Duodenal mucosa (tissue), 2 donors: ENCODE data around the gene MED25.

Experiments
- H3K27ac ChIP-seq: one replicate; pipeline ENCODE4 v1.7.0; 2013; ENCODE audit warnings: low read depth, low read length
- H3K27me3 ChIP-seq, 2 donors: one replicate each; pipeline ENCODE4 v1.7.0; 2013; ENCODE audit warnings: low read length in 2 of 2, control low read depth in 1 of 2; ENCODE audit not compliant: insufficient read depth in 2 of 2, control insufficient read depth in 1 of 2
- H3K36me3 ChIP-seq, 2 donors: one replicate each; pipeline ENCODE4 v1.7.0; 2013; ENCODE audit warnings: low read length in 2 of 2, control low read depth in 1 of 2; ENCODE audit not compliant: insufficient read depth in 2 of 2, control insufficient read depth in 1 of 2
- H3K4me1 ChIP-seq, 2 donors: one replicate each; pipeline ENCODE4 v1.7.0; 2013; ENCODE audit warnings: low read length in 2 of 2, control low read depth in 1 of 2; ENCODE audit not compliant: insufficient read depth in 2 of 2, control insufficient read depth in 1 of 2
- H3K4me3 ChIP-seq, 2 donors: one replicate each; pipeline ENCODE4 v1.7.0; 2013; ENCODE audit warnings: low read length in 2 of 2, low read depth in 1 of 2
- H3K9ac ChIP-seq, 2 donors: one replicate each; pipeline ENCODE4 v1.7.0; 2013; ENCODE audit warnings: low read length in 2 of 2, low read depth in 1 of 2
- H3K9me3 ChIP-seq, 2 donors: one replicate each; pipeline ENCODE4 v1.7.0; 2013; ENCODE audit warnings: low read length in 2 of 2, control low read depth in 1 of 2; ENCODE audit not compliant: control insufficient read depth in 1 of 2

MED25 gene

GRCh38 chr19:49795615-49796014, 22.5 kb upstream of the MED25 start:
- H3K4me3 ChIP-seq, result no peak overlapping the region
- H3K9me3 ChIP-seq, result no peaks in the 10 kb centered on the region
- no peaks in the 10 kb centered on the region for H3K27me3 ChIP-seq
- H3K27ac ChIP-seq, result no peak overlapping the region
- no peak overlapping the region for H3K9ac ChIP-seq
- H3K36me3 ChIP-seq, result peaks cover 40 to 88% of the 10 kb centered on the region in 2 donors
- no peaks in the 10 kb centered on the region for H3K4me1 ChIP-seq

DNA sequence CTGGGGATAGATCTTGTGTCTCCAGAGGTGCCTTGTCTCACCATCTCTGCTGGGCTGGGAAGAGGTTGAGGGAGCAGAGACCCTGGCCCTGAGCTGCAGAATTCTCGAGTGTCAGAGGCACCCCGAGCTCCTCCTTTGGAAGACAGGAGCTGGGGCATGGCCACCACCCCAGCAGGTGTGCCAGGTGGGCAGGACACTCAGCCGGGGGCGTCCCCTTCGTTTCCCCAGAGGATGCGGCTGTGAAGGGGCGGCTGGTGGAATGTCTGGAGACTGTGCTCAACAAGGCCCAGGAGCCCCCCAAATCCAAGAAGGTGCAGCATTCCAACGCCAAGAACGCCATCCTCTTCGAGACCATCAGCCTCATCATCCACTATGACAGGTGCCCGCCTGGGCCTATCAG, 19.5 kb upstream of the MED25 start:
- Histone ChIP-seq H3K36me3 (peaks cover 41 to 83% of the 10 kb centered on the region in 2 donors), H3K4me3 (no peak overlapping the region), H3K9me3 (no peaks in the 10 kb centered on the region), H3K27ac (no peak overlapping the region), H3K9ac (no peak overlapping the region), H3K4me1 (no peaks in the 10 kb centered on the region), H3K27me3 (no peaks in the 10 kb centered on the region)

DNA sequence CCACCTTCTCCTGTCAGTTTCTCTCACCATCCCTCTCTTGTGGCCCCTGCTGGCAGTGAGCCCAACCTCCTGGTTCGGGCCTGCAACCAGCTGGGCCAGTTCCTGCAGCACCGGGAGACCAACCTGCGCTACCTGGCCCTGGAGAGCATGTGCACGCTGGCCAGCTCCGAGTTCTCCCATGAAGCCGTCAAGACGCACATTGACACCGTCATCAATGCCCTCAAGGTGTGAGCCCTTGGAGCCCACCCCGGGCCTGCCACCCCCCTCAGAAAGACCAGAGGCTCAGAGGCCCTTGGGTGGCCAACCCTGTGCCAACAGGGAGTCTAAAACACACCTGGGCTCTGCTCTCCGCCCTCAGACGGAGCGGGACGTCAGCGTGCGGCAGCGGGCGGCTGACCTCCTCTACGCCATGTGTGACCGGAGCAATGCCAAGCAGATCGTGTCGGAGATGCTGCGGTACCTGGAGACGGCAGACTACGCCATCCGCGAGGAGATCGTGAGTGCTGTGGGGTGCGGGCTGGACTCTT, 18.8 kb upstream of the MED25 start:
- Histone ChIP-seq H3K27ac (no peak overlapping the region), H3K4me3 (no peak overlapping the region), H3K36me3 (peaks cover 42 to 81% of the 10 kb centered on the region in 2 donors), H3K9ac (no peak overlapping the region), H3K4me1 (no peaks in the 10 kb centered on the region), H3K9me3 (no peaks in the 10 kb centered on the region), H3K27me3 (no peaks in the 10 kb centered on the region)

- Histone ChIP-seq H3K27ac (no peak overlapping the region), H3K36me3 (peaks cover 41 to 76% of the 10 kb centered on the region in 2 donors), H3K9ac (no peak overlapping the region)
Measured at GRCh38 chr19:49799798-49800376, 18.2 kb upstream of the MED25 start.

DNA sequence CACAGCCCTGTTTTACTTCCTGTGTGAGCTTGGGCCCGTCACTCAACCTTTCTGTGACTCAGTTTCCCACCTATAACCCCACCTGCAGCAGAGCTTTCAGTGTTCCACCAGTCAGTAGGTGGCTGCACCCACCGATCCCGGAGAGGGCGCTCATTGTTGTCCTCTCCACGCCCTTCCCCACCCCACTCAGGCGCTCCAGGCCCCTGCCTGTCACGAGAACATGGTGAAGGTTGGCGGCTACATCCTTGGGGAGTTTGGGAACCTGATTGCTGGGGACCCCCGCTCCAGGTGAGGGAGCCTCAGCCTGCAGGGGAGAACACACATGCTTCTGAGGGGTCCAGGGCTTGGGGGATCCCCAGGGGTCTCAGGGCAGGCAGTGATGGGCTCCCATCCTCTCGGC, 17.3 kb upstream of the MED25 start:
- no peak overlapping the region for H3K4me3 ChIP-seq
- H3K9me3 ChIP-seq, result no peaks in the 10 kb centered on the region
- no peak overlapping the region for H3K9ac ChIP-seq
- H3K27me3 ChIP-seq, result no peaks in the 10 kb centered on the region
- H3K36me3 ChIP-seq, result peaks cover 37 to 68% of the 10 kb centered on the region in 2 donors
- H3K4me1 ChIP-seq, result no peaks in the 10 kb centered on the region
- no peak overlapping the region for H3K27ac ChIP-seq

More at GRCh38 chr19:49799798-49800376, 18.2 kb upstream of the MED25 start:
- H3K9me3 ChIP-seq, result no peaks in the 10 kb centered on the region
- no peaks in the 10 kb centered on the region for H3K27me3 ChIP-seq
- no peaks in the 10 kb centered on the region for H3K4me1 ChIP-seq
- no peak overlapping the region for H3K4me3 ChIP-seq

DNA sequence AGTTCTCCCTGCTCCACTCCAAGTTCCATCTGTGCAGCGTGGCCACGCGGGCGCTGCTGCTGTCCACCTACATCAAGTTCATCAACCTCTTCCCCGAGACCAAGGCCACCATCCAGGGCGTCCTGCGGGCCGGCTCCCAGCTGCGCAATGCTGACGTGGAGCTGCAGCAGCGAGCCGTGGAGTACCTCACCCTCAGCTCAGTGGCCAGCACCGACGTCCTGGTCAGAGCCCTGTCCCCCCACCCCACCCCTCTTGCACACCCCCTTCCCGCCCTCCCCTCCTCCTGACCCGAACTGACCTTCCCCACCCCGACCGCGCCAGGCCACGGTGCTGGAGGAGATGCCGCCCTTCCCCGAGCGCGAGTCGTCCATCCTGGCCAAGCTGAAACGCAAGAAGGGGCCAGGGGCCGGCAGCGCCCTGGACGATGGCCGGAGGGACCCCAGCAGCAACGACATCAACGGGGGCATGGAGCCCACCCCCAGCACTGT, 16.6 kb upstream of the MED25 start:
- no peaks in the 10 kb centered on the region for H3K4me1 ChIP-seq
- no peak overlapping the region for H3K9ac ChIP-seq

DNA sequence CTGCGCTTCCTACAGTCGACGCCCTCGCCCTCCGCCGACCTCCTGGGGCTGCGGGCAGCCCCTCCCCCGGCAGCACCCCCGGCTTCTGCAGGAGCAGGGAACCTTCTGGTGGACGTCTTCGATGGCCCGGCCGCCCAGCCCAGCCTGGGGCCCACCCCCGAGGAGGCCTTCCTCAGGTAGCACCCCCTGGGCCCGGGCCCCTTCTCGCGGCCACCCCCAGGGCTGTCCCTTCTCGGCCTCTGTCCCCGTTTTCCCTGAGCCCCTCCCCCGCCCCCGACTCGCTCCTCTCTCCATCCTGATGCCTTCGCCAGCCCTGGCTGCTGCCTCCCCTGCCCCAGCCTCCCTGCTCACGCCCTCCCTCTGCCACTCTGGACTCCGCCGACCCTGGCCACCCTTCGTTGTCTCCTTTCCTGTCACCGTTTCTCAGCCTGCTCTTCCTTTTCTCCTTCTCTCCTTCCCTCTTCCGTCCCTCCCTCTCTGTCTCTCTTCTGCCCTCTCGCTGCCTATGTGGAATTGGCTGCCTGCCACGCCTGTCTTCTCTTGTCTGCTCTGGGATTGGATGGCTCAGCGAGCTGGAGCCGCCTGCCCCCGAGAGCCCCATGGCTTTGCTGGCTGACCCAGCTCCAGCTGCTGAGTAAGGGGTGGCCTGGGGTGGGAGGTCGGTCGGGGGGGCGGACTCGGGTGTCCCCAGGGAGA, 16.0 kb upstream of the MED25 start:
- Histone ChIP-seq H3K27me3 (no peaks in the 10 kb centered on the region), H3K4me1 (no peaks in the 10 kb centered on the region), H3K27ac (no peak overlapping the region), H3K9me3 (no peaks in the 10 kb centered on the region), H3K9ac (no peak overlapping the region), H3K36me3 (peaks cover 25 to 64% of the 10 kb centered on the region in 2 donors), H3K4me3 (peak overlapping the region in 1 of 2 donors; percentile 60)

More for the DNA sequence above, 16.6 kb upstream of the MED25 start:
- Histone ChIP-seq H3K27ac (no peak overlapping the region), H3K27me3 (no peaks in the 10 kb centered on the region), H3K36me3 (peaks cover 32 to 68% of the 10 kb centered on the region in 2 donors), H3K4me3 (no peak overlapping the region), H3K9me3 (no peaks in the 10 kb centered on the region)

- Histone ChIP-seq H3K4me1 (no peaks in the 10 kb centered on the region), H3K4me3 (no peak overlapping the region), H3K9me3 (no peaks in the 10 kb centered on the region), H3K9ac (peak overlapping the region in 1 of 2 donors; percentile 32), H3K36me3 (peaks cover 23 to 56% of the 10 kb centered on the region in 2 donors), H3K27ac (no peak overlapping the region), H3K27me3 (no peaks in the 10 kb centered on the region)
Measured at GRCh38 chr19:49802836-49803528, 15.1 kb upstream of the MED25 start.

DNA sequence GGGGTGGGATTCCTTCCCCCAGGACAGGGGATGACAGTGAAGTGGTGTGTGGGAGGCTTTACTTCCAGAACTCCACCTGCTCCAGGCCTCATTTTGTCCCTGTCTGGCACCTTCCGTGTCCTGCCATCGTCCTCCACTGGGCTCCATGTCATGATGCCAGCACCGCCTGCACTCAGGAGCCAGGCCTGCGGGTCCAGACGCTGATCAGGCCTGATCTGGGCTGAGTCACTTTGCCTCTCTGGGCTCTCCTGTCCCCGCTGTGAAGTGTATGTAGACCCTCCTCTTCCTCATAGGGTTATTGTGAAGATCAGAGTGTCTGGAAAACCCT, 14.6 kb upstream of the MED25 start:
- H3K27ac ChIP-seq, result no peak overlapping the region
- no peak overlapping the region for H3K9ac ChIP-seq
- no peaks in the 10 kb centered on the region for H3K9me3 ChIP-seq
- H3K27me3 ChIP-seq, result no peaks in the 10 kb centered on the region
- peaks cover 18 to 51% of the 10 kb centered on the region in 2 donors for H3K36me3 ChIP-seq
- H3K4me3 ChIP-seq, result no peak overlapping the region
- no peaks in the 10 kb centered on the region for H3K4me1 ChIP-seq
